HG02588 (cell line): ENCODE data around the gene AGR2.
"Not testable (repeated sequence)": the region's sequence is repeated elsewhere in the genome, so short reads cannot be mapped to it uniquely, and the experiment has no call there.

ENCODE experiments used
- ATAC-seq: cut with Tn5 transposase; IDR thresholded peaks from one replicate; pipeline ENCODE4 v1.9.1; 2021; ENCODE audit warnings: mild to moderate bottlenecking, moderate library complexity; ENCODE audit not compliant: unreplicated experiment

AGR2 gene

GRCh38 chr7:16804674-16805439 is at the start of gene AGR2:
Gene AGR2, minus strand, starts transcription at chr7:16804999. Its CDS starts 3,203 bp downstream, at chr7:16801796.
- no peak for ATAC-seq

GRCh38 chr7:16853189-16853588 is 48.4 kb upstream of the AGR2 start:
- ATAC-seq: not testable (repeated sequence)

DNA sequence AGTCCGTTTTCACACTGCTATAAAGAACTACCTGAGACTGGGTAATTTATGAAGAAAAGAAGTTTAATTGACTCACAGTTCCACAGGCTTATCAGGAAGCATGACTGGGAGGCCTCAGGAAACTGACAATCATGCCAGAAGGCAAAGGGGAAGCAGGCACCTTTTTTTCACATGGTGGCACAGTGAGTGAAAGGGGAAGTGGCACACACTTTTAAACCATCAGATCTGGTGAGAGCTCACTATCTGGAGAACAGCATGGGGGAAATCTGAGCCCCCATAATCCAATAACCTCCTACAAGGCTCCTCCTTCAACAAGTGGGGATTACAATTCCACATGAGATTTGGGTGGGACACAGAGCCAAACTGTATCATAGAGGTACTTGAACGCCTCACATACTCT is 47.0 kb upstream of the AGR2 start:
- no peak for ATAC-seq

DNA sequence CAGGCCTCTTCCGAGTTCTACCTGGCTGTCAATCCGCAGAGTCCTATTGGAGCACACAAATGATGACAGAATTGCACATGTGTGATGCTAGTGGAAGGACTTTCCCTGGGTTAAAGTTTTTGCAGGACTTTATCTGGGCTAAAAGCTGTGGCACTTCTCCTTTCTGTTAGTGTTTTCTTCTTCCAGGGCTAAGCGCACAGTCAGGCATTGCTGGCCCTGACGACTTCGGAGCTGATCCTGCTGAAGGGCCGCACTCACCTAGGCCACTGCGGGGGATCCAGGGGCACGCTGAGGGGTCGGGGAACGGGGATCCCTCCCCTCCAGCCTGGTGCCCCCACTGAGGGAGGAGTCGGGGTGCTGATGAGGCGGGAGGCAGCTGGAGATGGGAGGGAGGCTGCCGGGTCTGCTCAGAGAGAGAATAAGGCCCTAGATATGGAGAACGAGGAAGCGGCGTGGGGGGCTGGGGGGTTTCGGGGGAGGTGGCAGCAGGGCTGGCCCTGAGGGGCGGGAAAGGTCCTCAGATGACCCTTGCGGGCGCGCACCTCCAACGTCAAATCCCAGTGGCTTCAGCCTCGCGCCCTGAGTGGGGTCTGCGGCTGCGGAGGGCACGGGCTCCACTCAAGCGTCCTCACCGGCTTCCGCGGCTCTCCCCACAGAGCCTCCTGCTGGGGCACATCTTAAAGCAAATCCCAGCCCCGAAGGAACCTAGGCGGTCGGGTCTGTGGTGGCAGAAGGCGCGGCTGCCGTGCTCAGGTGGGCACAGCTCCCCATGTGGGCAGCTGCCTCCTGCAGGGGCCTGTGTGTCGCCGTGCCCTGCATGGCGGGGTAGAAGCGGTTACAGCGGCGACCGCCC is 46.0 kb upstream of the AGR2 start:
- ATAC-seq: no peak

- no peak for ATAC-seq
These were observed 44.7 kb upstream of the AGR2 start for GRCh38 chr7:16849296-16850148.

DNA sequence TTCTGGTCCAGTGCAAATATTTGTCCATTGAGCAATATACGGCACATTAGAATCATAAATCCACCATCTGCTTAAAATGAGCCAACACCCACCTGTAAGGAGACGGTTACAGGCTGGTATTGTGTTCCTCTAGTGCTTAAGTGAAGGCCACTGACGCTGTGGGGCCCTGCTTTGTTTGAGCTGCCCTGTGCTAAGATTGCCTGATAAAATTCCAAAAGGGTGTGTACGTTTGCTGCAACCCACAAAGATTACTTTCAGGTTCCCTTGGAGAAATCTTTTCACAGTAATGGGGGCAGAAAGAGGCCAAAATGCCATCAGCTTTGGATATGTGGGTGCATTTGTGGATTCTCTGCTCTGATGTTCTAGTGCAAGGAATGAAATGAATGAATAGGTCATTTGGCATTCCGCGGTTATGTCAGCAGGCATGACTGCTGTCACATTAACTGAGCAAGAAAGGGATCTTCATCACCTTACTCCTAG is 42.6 kb upstream of the AGR2 start:
- no peak for ATAC-seq

- no peak for ATAC-seq
These were observed 41.9 kb upstream of the AGR2 start for GRCh38 chr7:16846601-16847165.

DNA sequence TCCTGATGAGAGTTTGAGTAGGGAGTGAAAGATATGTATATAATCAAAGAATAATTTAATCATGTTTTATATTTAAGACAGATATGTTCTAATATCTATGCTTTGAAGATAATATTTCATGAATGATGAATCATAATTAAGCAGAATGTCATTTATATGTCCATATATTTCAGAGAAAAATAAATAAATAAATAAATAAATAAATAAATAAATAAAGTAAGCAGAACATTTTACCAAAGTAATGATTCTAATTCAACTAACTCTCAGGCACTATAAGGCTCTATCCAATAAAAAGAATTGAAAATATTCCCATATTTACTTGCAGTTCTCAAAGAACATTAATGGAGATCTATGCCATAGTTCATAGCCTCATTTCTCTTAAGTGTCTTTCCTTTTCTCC is 40.9 kb upstream of the AGR2 start:
- no peak for ATAC-seq

GRCh38 chr7:16841681-16842080 is 36.9 kb upstream of the AGR2 start:
- ATAC-seq: no peak

DNA sequence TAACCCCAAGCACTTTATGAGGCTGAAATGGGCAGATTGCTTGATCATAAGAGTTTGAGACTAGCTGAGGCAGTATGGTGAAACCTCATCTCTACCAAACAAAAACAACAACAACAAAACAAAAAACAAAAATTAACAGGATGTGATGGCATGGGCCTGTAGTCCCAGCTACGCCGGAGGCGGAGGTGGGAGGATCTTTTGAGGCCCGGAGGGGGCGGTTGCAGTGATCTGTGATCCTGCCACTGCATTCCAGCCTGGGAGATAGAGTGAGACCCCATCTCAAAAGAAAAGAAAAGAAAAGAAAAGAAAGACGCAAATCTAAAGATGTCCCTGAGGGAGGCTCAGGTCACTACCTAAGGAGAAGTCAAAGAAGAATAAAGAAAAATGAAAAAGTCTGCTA is 35.3 kb upstream of the AGR2 start:
- ATAC-seq: no peak

DNA sequence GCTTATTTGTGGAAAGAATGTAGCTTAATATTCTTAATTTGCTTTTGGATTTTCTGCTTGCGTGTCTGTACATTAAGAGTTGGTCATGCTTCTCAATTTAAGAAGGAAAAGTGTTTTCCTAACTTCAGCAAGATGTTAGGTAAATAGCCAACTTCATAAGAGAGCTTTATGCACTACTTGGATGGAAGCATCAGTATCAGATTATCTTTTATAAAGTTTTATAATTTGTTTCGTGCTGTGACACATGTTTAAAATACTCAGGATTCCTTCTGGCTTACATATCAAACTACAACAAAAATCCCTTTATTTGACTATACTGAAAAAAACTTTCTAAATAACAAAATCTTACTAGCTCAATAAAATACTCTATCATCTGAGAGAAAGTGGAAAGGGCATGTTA is 34.8 kb upstream of the AGR2 start:
- ATAC-seq: no peak

DNA sequence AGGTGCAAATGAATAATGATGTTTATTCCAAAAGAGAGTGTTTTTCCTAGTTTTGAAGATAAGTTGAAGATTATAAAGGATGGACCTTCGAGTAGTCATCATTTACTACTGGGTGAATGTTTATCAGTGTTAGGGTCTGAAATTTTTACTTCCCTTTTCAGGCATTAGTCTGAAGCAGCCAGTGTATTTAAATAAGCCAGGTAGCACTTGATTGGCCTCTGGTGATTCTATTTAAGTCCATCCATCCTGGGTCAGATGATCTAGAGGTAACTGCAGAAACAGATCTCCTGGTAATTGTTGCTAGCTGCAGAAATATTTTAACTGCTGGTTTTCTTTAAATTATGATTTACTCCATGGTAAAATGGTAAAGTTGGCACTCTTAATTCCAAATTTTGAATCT is 34.1 kb upstream of the AGR2 start:
- no peak for ATAC-seq

DNA sequence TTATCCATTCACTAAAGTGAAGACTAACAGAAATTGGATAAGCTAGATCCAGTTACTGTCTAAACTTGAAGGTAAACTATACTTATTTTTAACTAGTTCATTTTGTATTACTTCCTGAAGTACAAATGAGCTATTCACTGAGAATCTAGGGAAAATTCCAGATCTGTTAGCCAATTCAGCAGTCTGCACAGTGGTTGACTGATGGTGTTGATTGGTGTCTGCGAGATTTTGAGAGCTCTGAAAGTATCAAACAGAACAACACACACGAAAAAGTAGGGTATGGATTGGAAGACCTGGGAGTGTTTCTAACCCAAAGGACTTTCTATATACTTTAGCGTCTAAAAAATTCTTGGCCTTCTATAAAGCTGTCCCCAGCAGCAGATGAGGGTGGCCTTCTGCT is 33.6 kb upstream of the AGR2 start:
- ATAC-seq: no peak

GRCh38 chr7:16836481-16836880 is 31.7 kb upstream of the AGR2 start:
- no peak for ATAC-seq

- no peak for ATAC-seq
These were observed 28.6 kb upstream of the AGR2 start for GRCh38 chr7:16833373-16833772.

DNA sequence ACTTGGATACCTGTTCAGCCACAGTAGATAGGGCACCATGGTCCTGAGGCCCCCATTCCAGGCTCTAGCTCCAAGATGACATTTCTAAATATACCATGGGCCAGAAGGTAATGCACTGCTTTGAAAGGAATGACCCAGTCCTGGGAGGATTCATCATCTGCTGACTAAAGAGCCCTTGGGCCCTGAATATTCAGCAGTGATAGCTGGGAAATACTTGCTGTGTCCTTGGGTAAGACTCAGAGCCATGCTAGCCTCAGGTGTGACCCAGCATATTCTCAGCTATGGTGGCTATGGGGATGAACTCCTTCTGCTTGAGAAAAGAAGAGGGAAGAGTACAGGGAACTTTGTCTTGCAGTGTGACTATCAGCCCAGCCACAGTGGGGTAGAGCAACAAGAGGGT is 21.3 kb upstream of the AGR2 start:
- no peak for ATAC-seq

DNA sequence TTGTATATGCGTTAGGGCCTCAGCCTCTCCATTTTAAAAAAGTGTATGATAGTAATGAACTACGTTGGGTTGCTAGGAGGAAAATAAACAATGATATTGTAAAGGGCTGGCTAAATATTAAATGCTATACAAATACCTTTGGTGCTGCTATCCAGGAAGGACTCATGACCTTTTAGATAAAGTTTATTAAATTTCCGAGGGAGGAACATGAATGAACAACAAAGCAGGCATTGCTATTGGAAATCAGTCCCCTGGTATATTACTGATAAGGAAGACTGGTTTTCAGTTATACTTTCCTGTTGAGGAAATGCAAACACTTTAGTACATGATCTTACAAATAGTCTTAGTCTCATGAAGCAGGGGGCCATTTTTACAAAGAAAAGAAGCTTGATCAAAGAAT is 17.2 kb upstream of the AGR2 start:
- ATAC-seq: no peak

- no peak for ATAC-seq
These were observed 13.9 kb upstream of the AGR2 start for GRCh38 chr7:16818732-16819131.

- ATAC-seq: no peak
These were observed 12.7 kb upstream of the AGR2 start for GRCh38 chr7:16817536-16817935.

DNA sequence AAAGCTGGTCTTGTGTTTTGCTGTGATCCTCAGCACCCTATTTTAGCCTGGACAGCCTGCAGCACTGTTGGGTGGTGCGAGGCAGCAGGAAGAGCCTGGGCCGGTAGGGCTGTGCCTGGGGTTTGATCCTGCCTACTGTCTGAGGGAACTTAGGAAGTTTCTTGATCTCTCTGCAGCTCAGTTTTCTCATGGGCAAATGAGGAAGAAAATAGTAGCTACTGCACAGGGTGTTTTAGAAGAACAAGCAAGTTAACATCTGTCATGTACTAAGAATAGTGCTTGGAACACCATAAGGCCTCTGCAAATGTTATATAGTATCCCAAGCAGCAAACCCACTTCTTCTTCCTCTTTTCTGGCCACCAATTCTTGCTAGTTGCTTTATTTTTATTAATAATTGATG is 12.0 kb upstream of the AGR2 start:
- ATAC-seq: no peak

DNA sequence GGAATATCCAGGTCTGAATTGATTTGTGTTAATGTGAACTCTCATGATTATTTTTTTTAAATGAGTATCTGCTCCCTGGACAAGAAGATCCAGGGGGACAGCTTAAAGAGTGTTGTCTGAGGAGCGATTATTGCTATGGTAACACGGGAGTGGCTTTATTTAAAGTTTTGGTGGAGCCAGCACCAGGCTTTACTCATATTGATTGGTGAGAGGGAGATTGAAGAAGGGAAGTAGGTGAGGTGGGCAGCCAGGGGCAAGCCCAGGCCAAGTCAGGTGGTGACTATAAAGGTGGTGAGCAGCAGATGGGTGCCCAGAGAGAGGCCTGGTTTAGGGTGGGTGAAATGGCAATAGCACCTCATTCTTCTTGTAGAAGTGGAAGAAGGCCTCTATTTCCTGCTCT is 10.2 kb upstream of the AGR2 start:
- ATAC-seq: no peak
